ENCODE data around the gene DCTN2. TPM values are rescaled to one million over a fixed set of nuclear protein-coding genes. Genes with fewer than 3 reads are reported as not detected.
"Not testable (repeated sequence)": the region's sequence is repeated elsewhere in the genome, so short reads cannot be mapped to it uniquely, and the experiment has no call there.

Gene DCTN2
- total RNA-seq, 4 donors from 2014 or later: 92.9 to 138 (median 130) TPM

- no peak for DNase-seq (ENCODE audit: low spot score in 2 of 2)
- Histone ChIP-seq H3K36me3 (peaks cover 0 to 4% (median 0%) of the 10 kb centered on the region in 3 donors), H3K27me3 (peaks cover 0 to 14% of the 10 kb centered on the region in 2 donors), H3K4me3 (no peak overlapping the region), H3K27ac (no peak overlapping the region), H3K9me3 (no peaks in the 10 kb centered on the region), H3K4me1 (no peaks in the 10 kb centered on the region)
- TF ChIP-seq CTCF (IDR thresholded peaks at IDR 0.05): no peak
- TF ChIP-seq POLR2A (IDR thresholded peaks at IDR 0.05): no peak
- TF ChIP-seq EP300 (IDR thresholded peaks at IDR 0.05): no peak
- WGBS, 2 donors: 66 to 68% methylated on average over 4 of the region's 4 CpGs
These were observed 16.4 kb upstream of the DCTN2 start for GRCh38 chr12:57563358-57563757.

- not testable (repeated sequence) for H3K4me3 ChIP-seq; H3K9me3 ChIP-seq; H3K36me3 ChIP-seq; H3K27ac ChIP-seq; DNase-seq (ENCODE audit: low spot score in 2 of 2); H3K27me3 ChIP-seq; H3K4me1 ChIP-seq
- WGBS, 2 donors: 55 to 76% methylated on average over 1 of the region's 1 CpG
These were observed 14.1 kb upstream of the DCTN2 start for GRCh38 chr12:57561117-57561516.

- Histone ChIP-seq H3K4me1 (no peaks in the 10 kb centered on the region), H3K27me3 (peaks cover 0 to 5% of the 10 kb centered on the region in 2 donors), H3K9me3 (no peaks in the 10 kb centered on the region), H3K4me3 (no peak overlapping the region), H3K27ac (no peak overlapping the region), H3K36me3 (peaks cover 0 to 4% (median 0%) of the 10 kb centered on the region in 3 donors)
- DNase-seq (ENCODE audit: low spot score in 2 of 2): no peak
- TF ChIP-seq EP300 (IDR thresholded peaks at IDR 0.05) (no peak), CTCF (IDR thresholded peaks at IDR 0.05) (no peak), POLR2A (IDR thresholded peaks at IDR 0.05) (no peak)
- WGBS, 2 donors: 91 to 93% methylated on average over 2 of the region's 2 CpGs
These were observed 13.5 kb upstream of the DCTN2 start for GRCh38 chr12:57560516-57560915.

- Histone ChIP-seq H3K27ac (no peak overlapping the region), H3K9me3 (no peaks in the 10 kb centered on the region), H3K36me3 (no peaks in the 10 kb centered on the region), H3K4me3 (no peak overlapping the region), H3K27me3 (no peaks in the 10 kb centered on the region), H3K4me1 (no peaks in the 10 kb centered on the region)
- DNase-seq (ENCODE audit: low spot score in 2 of 2): no peak
- WGBS, 2 donors: 83 to 85% methylated on average over 4 of the region's 4 CpGs
- TF ChIP-seq POLR2A (IDR thresholded peaks at IDR 0.05) (no peak), EP300 (IDR thresholded peaks at IDR 0.05) (no peak), CTCF (IDR thresholded peaks at IDR 0.05) (no peak)
These were observed 11.9 kb upstream of the DCTN2 start for GRCh38 chr12:57558864-57559263.

GRCh38 chr12:57554897-57555296 is 7.9 kb upstream of the DCTN2 start:
- Histone ChIP-seq H3K27ac (no peak overlapping the region), H3K27me3 (peaks cover 0 to 12% of the 10 kb centered on the region in 2 donors), H3K9me3 (no peaks in the 10 kb centered on the region), H3K4me1 (peaks cover 0 to 6% (median 6%) of the 10 kb centered on the region in 4 donors), H3K36me3 (no peaks in the 10 kb centered on the region), H3K4me3 (no peak overlapping the region)
- TF ChIP-seq CTCF (IDR thresholded peaks at IDR 0.05) (no peak), POLR2A (IDR thresholded peaks at IDR 0.05) (no peak), EP300 (IDR thresholded peaks at IDR 0.05) (no peak)
- no peak for DNase-seq (ENCODE audit: low spot score in 2 of 2)
- 89 to 100% methylated on average over 1 of the region's 1 CpG for WGBS, 2 donors

- no peak for DNase-seq (ENCODE audit: low spot score in 2 of 2)
- Histone ChIP-seq H3K27me3 (peaks cover 2 to 16% of the 10 kb centered on the region in 2 donors), H3K9me3 (no peaks in the 10 kb centered on the region), H3K36me3 (no peaks in the 10 kb centered on the region), H3K27ac (no peak overlapping the region), H3K4me1 (peaks cover 0 to 10% (median 7%) of the 10 kb centered on the region in 4 donors), H3K4me3 (no peak overlapping the region)
- no peak for TF ChIP-seq CTCF (IDR thresholded peaks at IDR 0.05)
- WGBS, 2 donors: 89 to 91% methylated on average over 2 of the region's 2 CpGs
These were observed 7.5 kb upstream of the DCTN2 start for GRCh38 chr12:57554453-57554852.
